Psoas muscle (tissue), 8 donors: ENCODE data around the gene P2RY6. TPM values are rescaled to one million over a fixed set of nuclear protein-coding genes. Genes with fewer than 3 reads are reported as not detected.

Experiments
- ATAC-seq, 4 donors: fragments of 200-7000 bp; cut with Tn5 transposase; one replicate each; pipeline ENCODE4 v1.9.1; 2020; ENCODE audit warnings: moderate library complexity in 3 of 4, mild to moderate bottlenecking in 2 of 4
- DNase-seq, 2 donors: peaks; one replicate each; pipeline ENCODE4 v3.0.0-alpha.2; 2020
- H3K27ac ChIP-seq: fragments of 200-600 bp; one replicate; pipeline ENCODE4 v1.8.0; 2022
- H3K27me3 ChIP-seq, 3 donors: fragments of 200-600 bp in 1 of 3; one replicate each; pipeline versions ENCODE4 v1.6.1 to v1.8.0; 2013 to 2022; ENCODE audit warnings: low read length in 2 of 3, mild to moderate bottlenecking in 2 of 3, moderate library complexity in 1 of 3; ENCODE audit not compliant: insufficient read depth in 3 of 3
- H3K36me3 ChIP-seq, 2 donors: fragments of 200-600 bp in 1 of 2; one replicate each; pipeline versions ENCODE4 v1.6.1 to v1.8.0; 2013 to 2022; ENCODE audit warnings: low read depth in 1 of 2, mild to moderate bottlenecking in 1 of 2, moderate library complexity in 1 of 2; ENCODE audit not compliant: insufficient read depth in 1 of 2
- H3K4me1 ChIP-seq: fragments of 200-600 bp; one replicate; pipeline ENCODE4 v1.8.0; 2022
- H3K4me3 ChIP-seq: fragments of 200-600 bp; one replicate; pipeline ENCODE4 v1.8.0; 2022; ENCODE audit warnings: mild to moderate bottlenecking
- H3K9me3 ChIP-seq: fragments of 200-600 bp; one replicate; pipeline ENCODE4 v1.8.0; 2022
- CTCF ChIP-seq: fragments of 200-600 bp; IDR thresholded peaks from one replicate; pipeline ENCODE4 v1.8.0; 2022; ENCODE audit warnings: antibody characterized with exemption
- WGBS, 3 donors: extraction: QIAGEN DNeasy Blood & Tissue Kit; methylation state at CpG; one replicate each; pipeline versions ENCODE4 v1.1.6 to v1.1.7; 2013; 5-methylcytosine and 5-hydroxymethylcytosine counted together
- intact Hi-C, 2 donors: fragments of 100-400 bp; cut with DNase I; formaldehyde crosslinking; loops; one replicate each; pipeline versions ENCODE4 v1.11.0 to v1.14.2; 2022
- polyA plus RNA-seq, 3 donors: library from polyadenylated mRNA; stranded (reverse); fragments of 200-250 nt; gene quantifications; one replicate each; pipeline ENCODE4 v1.2.3, GENCODE V29; 2013
- total RNA-seq, 4 donors: library from RNA; stranded (reverse); fragmentation: NEBNext Ultra II Directional in 2 of 4; extraction: Animal tissue kit (Norgen Biotek cat#: 25700) in 2 of 4; gene quantifications; one replicate each; pipeline versions ENCODE4 v1.2.1 to v1.2.4, GENCODE V29; 2021 to 2023
- donor health status: healthy with polysubstance abuse.
- donor health status: DM: no; HTN: no; CAD: no; lungs with moderate emphysema.
- donor health status: Bipolar disorder and iron deficiency.
- donor health status: healthy.
- donor health status: DM: yes; HTN: yes; CAD: no.
- donor health status: DM: no; HTN: no; CAD: no.
- donor health status: DM: no; HTN: no; CAD: no.
- donor health status: DM: yes; HTN: yes; CAD: no.

Gene P2RY6
- total and polyA plus RNA-seq, 7 donors: 0.59 to 2.5 (median 1.3) TPM

DNA sequence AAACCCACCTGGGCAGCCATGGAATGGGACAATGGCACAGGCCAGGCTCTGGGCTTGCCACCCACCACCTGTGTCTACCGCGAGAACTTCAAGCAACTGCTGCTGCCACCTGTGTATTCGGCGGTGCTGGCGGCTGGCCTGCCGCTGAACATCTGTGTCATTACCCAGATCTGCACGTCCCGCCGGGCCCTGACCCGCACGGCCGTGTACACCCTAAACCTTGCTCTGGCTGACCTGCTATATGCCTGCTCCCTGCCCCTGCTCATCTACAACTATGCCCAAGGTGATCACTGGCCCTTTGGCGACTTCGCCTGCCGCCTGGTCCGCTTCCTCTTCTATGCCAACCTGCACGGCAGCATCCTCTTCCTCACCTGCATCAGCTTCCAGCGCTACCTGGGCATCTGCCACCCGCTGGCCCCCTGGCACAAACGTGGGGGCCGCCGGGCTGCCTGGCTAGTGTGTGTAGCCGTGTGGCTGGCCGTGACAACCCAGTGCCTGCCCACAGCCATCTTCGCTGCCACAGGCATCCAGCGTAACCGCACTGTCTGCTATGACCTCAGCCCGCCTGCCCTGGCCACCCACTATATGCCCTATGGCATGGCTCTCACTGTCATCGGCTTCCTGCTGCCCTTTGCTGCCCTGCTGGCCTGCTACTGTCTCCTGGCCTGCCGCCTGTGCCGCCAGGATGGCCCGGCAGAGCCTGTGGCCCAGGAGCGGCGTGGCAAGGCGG, 24.5 kb downstream of the P2RY6 start:
- TF ChIP-seq CTCF: no peak
- no peaks in the 10 kb centered on the region for H3K27me3 ChIP-seq
- H3K9me3 ChIP-seq: no peaks in the 10 kb centered on the region
- 91 to 95% (median 91%) methylated on average over 35 of the region's 35 CpGs for WGBS, 3 donors
- H3K4me1 ChIP-seq: no peaks in the 10 kb centered on the region
- no peak overlapping the region for H3K27ac ChIP-seq
- peak in 1 of 2 donors; percentile 53 for DNase-seq
- intact Hi-C loops: loop anchor here in 1 of 2 donors (5.0 kb wide), 1 partner anchor 36 kb away; no protein-coding TSS in a partner anchor
- ATAC-seq: no peak
- no peak overlapping the region for H3K4me3 ChIP-seq
- no peaks in the 10 kb centered on the region for H3K36me3 ChIP-seq

DNA sequence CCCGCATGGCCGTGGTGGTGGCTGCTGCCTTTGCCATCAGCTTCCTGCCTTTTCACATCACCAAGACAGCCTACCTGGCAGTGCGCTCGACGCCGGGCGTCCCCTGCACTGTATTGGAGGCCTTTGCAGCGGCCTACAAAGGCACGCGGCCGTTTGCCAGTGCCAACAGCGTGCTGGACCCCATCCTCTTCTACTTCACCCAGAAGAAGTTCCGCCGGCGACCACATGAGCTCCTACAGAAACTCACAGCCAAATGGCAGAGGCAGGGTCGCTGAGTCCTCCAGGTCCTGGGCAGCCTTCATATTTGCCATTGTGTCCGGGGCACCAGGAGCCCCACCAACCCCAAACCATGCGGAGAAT, 25.1 kb downstream of the P2RY6 start:
- Histone ChIP-seq H3K27me3 (no peaks in the 10 kb centered on the region), H3K9me3 (no peaks in the 10 kb centered on the region), H3K27ac (no peak overlapping the region), H3K4me1 (no peaks in the 10 kb centered on the region), H3K4me3 (no peak overlapping the region), H3K36me3 (no peaks in the 10 kb centered on the region)
- ATAC-seq (no peak), DNase-seq (peak in 1 of 2 donors; percentile 44)
- no peak for TF ChIP-seq CTCF
- 92 to 95% (median 94%) methylated on average over 18 of the region's 18 CpGs for WGBS, 3 donors
- intact Hi-C loops: loop anchor here in 1 of 2 donors (5.0 kb wide), 1 partner anchor 35 kb away; no protein-coding TSS in a partner anchor

DNA sequence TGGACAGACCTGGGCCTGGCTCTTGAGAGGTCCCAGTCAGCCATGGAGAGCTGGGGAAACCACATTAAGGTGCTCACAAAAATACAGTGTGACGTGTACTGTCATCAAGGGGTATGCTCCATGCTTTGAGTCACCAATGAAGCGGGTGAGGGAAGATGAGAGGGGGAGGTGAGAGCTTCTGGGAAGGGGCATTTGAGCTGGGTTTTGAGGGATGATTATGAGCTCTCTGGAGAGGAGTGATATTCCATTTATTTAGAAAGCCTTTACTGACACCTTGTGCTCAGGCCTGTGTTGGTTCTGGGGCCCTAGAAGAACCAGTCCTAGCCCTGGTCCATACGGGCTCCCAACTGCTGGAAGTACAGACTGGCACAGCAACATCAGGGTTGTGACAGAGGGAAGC, 25.6 kb downstream of the P2RY6 start:
- H3K27me3 ChIP-seq: no peaks in the 10 kb centered on the region
- H3K4me3 ChIP-seq: no peak overlapping the region
- DNase-seq (no peak), ATAC-seq (no peak)
- WGBS, 3 donors: 76 to 93% (median 89%) methylated on average over 3 of the region's 3 CpGs
- H3K27ac ChIP-seq: no peak overlapping the region
- intact Hi-C loops: loop anchor here in 1 of 2 donors (5.0 kb wide), 1 partner anchor 35 kb away; no protein-coding TSS in a partner anchor
- H3K9me3 ChIP-seq: no peaks in the 10 kb centered on the region
- no peaks in the 10 kb centered on the region for H3K36me3 ChIP-seq
- H3K4me1 ChIP-seq: no peaks in the 10 kb centered on the region
- TF ChIP-seq CTCF: no peak

DNA sequence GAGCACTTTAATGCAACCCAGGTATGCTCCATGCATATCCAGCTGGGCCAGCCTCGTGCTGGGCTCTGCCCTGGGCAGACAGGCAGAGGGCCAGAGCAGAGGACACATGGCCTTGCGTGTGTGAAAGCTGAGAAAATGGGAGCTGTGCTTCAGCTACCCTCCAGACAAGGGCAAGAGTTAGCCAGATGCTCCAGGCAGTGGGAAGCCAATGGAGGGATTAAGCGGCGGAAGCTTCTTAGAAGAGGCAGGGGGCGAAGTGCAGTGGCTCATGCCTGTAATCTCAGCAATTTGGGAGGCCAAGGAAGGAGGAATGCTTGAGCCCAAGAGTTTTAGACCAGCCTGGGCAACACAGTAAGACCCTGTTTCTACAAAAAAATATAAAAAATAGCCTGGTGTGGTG, 26.1 kb downstream of the P2RY6 start:
- Histone ChIP-seq H3K4me3 (no peak overlapping the region), H3K9me3 (no peaks in the 10 kb centered on the region), H3K27ac (no peak overlapping the region), H3K36me3 (no peaks in the 10 kb centered on the region), H3K4me1 (no peaks in the 10 kb centered on the region), H3K27me3 (no peaks in the 10 kb centered on the region)
- peak in 1 of 2 donors; percentile 28 for DNase-seq
- no peak for ATAC-seq
- WGBS, 3 donors: 65 to 76% (median 75%) methylated on average over 5 of the region's 5 CpGs
- intact Hi-C loops: loop anchor here in 1 of 2 donors (5.0 kb wide), 1 partner anchor 34 kb away; no protein-coding TSS in a partner anchor
- no peak for TF ChIP-seq CTCF
